Globus pallidus (tissue), 1 donor: ENCODE data around the gene PLD5.
"Not testable (repeated sequence)": the region's sequence is repeated elsewhere in the genome, so short reads cannot be mapped to it uniquely, and the experiment has no call there.

Experiments used
- DNase-seq: peaks from one replicate; pipeline ENCODE4 v3.0.0-alpha.2; 2015; ENCODE audit warnings: low spot score

Gene PLD5

DNA sequence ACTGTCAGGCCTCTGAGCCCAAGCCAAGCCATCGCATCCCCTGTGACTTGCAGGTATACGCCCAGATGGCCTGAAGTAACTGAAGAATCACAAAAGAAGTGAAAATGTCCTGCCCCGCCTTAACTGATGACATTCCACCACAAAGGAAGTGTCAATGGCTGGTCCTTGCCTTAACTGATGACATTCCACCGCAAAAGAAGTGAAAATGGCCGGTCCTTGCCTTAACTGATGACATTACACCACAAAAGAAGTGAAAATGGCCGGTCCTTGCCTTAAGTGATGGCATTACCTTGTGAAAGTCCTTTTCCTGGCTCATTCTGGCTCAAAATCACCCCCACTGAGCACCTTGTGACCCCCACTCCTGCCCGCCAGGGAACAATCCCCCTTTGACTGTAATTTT lies 314.2 kb downstream of the PLD5 start:
- DNase-seq, result not testable (repeated sequence)

DNA sequence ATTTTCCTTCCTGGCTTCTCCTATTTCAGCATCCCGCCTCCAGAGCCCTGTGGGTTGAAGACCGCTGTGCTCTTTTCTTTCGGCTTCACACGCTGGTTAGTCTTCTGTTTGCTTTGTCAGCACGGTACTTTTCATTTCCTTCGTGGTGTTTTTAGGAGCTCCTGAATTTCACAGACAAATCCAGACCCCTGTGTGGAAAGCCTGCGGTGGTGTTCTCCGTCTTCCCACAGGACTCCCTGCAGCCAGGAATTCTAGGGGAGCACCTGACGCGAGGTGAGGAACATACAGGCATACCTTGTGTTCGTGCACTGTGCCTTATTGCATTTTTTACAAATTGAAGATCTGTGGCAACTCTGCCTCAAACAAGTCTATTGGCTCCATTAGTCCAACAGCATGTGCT lies 315.4 kb downstream of the PLD5 start:
- no peak for DNase-seq

GRCh38 chr1:242208021-242208420 lies 316.5 kb downstream of the PLD5 start:
- DNase-seq, result no peak

DNA sequence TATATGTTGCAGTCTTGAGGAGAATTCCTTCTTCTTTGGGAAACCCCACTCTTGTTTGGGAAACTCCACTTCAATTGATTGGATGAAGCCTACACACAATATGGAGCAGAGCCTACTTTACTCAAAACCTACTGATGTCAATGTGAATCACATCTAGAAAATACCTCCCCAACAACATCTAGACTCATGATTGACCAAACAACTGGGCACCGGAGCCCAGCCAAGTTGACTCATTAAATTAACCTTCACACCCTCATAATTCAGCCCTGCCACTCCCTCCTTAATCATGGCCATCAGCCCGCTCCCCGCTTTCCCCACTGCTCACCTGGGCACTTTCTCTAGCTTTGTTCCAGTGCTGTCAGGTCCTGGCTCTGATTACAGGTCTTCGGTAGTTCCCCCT lies 317.5 kb downstream of the PLD5 start:
- DNase-seq, result no peak

DNA sequence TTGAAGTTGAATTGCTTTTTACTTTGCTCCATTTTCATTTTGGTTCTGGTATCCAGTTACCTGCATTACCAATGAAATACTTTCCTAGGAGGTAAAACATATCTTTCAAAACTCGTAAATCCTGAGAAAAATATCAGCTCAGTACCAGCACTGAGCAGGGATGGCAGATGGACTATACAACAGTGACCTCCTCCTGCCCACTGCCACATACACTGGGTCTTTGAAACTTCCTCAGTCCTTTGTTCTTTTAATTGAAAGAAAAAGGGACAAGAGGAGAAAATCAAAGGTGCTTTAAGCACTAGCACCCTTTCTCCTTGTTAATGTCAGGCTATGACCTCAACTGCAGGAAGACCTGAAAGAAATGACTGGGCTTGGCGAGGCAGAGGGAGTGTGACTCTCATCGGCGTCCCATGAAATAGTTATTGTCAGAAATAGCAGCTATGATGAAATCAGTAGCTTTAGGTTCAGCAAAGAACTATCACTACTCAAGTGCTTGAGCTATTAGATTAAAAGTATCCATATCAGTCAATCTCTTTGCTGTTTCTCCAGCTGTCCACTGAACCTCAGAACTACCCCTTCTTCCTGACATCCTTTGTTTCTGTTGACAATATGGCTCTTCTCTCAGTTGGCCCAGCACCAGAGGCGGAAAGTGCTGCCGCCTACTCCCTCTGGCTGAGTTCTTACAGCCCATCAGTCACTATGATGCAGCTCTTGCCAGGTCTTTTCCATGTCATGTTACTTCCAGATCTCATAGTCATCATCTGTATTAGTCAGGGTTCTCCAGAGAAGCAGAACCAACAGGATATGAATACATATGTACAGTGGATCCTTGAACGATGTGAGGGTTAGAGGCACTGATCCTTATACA lies 318.6 kb downstream of the PLD5 start:
- peak; percentile 64 for DNase-seq

DNA sequence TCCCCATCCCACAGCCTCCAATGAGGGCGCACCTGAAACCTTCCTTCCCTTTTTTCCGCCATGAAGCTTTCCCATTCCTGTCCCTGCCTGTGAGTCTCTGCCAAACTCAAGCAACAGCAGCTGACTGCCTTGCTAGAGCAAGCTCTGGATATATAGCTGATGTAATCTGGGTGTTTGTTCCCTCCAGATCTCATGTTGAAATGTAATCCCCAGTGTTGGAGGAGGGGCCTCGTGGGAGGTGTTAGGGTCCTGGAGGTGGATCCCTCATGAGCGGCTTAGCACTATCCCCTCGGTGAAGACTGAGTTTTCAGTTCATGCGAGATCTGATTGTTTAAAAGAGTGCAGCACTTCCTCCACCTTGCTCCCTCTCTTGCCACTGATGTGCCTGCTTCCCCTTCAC lies 321.2 kb downstream of the PLD5 start:
- no peak for DNase-seq

- no peak for DNase-seq
Measured at GRCh38 chr1:242201090-242201489, 323.4 kb downstream of the PLD5 start.

DNA sequence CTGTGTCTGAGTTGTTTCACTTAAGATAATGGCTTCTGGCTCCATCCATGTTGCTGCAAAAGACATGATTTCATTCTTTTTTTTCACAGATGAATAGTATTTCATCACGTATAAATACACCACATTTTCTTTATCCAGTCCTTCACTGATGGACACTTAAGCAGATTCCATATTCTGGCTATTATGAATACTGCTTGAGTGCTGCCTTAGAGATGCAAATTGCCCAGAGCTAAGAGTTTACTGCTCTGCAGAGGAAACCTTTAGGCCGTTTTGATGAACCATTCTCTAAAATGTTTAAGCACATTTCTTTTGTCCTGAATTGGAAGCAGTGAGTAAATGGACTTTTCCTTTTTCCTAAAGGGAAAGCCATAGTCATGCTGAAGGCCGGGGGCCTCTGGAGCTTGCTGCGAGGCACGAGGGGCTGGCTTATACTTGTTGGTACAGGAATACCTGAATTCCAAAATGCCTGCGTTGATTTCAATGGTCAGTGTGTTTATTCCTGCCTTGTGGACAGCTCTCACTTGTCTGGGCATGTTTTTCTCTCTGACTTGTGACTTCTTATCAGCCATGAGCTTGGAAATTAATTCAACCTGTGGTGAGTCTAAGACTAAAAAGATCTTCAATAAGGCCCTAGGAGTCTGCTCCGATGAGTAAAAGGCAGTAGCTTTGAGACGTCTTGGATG lies 324.6 kb downstream of the PLD5 start:
- no peak for DNase-seq

DNA sequence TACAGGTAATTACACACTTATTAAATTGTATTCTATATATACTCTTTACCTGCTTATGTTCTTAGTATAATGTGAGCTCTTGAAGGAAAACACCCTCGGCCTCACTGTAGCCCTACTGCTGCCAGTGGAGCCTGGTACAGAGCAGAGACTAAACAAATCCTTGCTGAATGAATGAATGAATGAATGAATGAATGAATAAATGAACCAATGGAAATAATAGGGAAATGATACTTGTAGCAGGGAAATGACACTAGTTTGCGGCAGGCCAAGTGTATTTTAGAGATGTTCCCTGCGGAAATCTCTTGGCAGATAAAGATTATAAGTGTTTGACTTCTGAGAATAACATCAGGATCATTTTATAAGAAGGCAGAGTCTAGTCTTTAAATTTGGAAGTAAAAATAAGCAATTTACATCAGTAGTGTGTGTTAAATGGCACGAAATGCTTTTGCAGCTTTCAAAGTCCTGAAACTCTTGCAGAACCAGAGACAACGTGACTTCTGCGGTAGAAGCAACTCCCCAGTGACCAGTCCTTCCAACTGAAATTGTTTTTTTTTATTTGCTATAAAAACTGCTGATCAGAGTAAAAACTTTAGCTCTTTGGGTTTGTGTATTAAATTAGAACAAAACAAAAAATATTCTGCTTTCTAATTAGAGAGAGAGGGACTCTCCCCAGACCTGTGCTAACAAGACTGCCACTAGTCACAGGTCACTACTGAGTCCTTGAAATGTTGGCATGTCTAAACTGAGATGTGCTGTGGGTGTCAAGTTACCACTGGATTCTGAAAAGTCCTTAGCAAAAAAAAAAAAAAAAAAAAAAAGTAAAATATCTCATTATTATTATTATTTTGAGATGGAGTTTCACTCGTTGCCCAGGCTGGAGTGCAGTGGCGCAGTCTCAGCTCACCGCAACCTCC lies 326.3 kb downstream of the PLD5 start:
- no peak for DNase-seq

DNA sequence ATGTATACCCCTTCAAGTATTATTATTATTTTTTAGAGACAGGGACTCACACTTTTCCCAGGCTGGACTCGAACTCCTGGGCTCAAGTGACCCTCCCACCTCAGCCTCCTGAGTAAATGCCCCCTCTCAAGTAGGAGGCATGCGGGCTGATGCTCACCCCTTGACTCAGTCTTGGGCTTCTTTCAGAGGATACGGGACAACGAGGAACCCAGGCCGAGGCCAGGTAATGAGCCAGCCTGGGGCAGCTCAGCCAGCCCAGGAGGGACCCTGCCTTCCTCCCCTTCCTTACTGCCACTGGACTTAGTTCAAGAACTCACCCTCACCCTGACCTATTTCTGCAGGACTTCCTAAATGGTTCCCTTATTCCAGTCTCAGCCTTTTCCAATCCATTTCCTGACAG lies 327.6 kb downstream of the PLD5 start:
- no peak for DNase-seq

- no peak for DNase-seq
Measured at GRCh38 chr1:242196101-242196500, 328.4 kb downstream of the PLD5 start.

DNA sequence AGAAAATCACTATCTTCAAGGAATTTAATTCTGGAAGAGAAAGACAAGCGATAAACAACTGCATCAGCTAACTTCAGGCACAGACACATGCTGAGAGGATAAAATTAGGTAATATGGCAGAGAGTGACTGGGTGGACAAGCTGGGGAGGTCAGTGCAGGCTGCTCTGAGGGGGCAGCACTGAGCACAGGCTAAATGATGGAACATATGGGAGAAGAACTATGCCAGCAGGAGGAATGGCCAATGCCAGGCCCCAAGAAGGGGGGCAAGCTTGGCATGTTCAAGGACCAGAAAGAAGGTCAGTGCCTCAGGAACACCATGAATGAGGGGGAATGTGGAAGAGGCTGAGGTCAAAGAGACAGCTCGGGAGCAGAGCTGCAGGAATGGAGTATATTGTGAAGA lies 334.9 kb downstream of the PLD5 start:
- no peak for DNase-seq

DNA sequence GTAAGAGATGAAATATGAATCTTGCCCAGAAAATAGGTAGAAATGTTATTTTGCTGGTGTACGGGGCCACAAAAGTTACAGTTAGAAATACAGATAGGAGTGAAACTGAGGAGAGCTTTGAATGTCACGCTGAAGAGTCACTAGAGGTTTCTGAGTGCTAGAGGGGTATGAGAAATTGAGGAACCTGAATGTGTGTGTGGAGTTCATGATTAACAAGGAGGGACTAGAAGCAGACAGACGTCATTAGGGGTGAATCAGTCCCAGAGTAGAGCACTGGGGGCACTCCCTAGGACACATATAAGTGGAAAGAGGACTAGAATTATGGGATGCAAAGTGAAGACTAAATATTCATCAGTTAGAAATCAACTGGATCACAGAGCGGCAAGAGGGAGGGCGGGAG lies 336.7 kb downstream of the PLD5 start:
- no peak for DNase-seq

- no peak for DNase-seq
Measured at GRCh38 chr1:242187171-242187570, 337.3 kb downstream of the PLD5 start.

DNA sequence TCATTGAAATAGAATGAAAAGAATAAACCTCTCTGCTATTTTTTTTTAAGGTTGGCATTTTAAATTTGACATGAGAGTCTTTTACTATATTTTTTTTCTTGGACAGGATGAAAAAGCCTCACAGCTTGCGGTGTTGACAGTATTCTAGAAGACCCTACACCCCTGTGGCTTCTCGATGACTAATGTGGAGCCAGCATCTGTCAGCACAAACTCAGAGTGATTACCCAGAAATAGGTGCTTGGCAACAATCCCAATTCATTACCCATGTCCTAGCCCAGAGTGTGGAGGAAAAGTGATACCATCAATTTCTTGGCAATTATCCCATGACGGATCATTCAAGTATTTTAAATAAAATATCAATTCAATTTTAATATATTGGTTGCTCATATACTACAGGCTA lies 338.8 kb downstream of the PLD5 start:
- DNase-seq, result no peak

GRCh38 chr1:242184955-242185354 lies 339.5 kb downstream of the PLD5 start:
- DNase-seq, result no peak

DNA sequence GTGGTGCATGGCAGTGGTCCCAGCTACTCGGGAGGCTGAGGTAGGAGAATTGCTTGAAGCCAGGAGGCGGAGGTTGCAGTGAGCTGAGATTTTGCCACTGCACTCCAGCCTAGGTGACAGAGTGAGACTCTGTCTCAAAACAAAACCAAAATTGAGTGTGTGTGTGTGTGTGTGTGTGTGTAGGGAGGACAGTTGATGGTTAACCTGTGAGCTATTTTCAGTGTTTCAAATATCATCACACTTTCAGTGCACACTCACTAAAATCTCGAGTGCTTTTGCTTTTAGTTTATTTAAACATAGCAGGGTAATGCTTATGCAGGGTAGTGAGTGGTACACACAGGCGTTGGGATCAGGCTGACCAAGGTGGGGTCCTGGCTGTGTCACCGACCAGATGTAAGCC lies 344.7 kb downstream of the PLD5 start:
- not testable (repeated sequence) for DNase-seq

- peak; percentile 64 for DNase-seq
Measured at GRCh38 chr1:242178924-242179708, 345.4 kb downstream of the PLD5 start.

- DNase-seq, result no peak
Measured at GRCh38 chr1:242178436-242178835, 346.1 kb downstream of the PLD5 start.

GRCh38 chr1:242162140-242162539 lies 362.4 kb downstream of the PLD5 start:
- DNase-seq, result no peak

GRCh38 chr1:242147096-242147976 lies 377.2 kb downstream of the PLD5 start:
- DNase-seq, result no peak
